Measurements from ENCODE around the gene FIBP. TPM values are rescaled to one million over a fixed set of nuclear protein-coding genes. Genes with fewer than 3 reads are reported as not detected.

The FIBP gene
- total and polyA plus RNA-seq, 2 of the 4 experiments (the other 2 are of a cell fraction): 141 to 182 TPM

DNA sequence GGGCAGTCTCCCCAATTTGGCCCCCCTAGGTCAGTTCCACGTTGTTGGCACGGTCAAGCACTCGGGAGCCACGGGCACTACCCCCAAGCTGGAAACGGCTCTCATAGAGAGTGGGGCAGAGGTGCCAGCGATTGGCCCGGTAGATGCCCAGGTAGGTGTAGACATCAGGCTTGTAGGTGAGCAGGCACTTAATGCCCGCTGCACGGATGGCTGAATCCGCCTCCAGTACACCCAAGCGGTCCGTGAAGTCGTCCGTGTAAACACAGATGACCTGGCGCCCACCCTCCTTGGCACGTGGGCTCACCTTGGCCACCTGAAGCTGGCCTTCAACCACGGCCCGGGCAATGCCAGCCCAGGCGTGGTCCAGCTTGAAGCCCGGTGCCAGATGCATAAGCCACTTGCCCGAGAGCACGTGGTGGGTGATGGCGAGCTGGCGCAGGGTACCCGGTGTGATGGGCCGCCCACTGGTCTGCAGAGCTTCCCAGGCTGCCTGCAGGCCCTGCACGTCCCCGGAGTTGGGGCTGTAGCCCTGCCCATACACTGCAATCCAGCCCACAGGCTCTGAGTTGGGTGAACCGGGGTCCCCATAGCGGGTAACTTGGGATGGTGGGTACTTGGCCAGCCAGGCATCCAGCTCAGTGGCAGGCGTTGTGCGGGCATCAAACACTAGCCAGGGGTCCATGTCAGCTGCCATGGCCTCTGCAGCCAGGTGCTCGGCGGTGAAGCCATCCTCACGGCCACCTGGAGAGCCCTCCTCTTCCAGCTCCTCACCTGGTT is 29.4 kb upstream of the FIBP start:
- peak overlapping the region; percentile 64 to 97 for H4K8ac ChIP-seq (ENCODE audit: low read depth in 2 of 2, low read length in 2 of 2)
- peak overlapping the region; percentile 100 for H2BK120ac ChIP-seq (ENCODE audit: low read depth, low read length)
- H2BK5ac ChIP-seq (ENCODE audit: low read depth, low read length, poor library complexity, severe bottlenecking): peak overlapping the region; percentile 96
- peaks cover 28% of the 10 kb centered on the region for H3K36me3 ChIP-seq (ENCODE audit: control insufficient read depth, insufficient read depth, low read length)
- peaks cover 35% of the 10 kb centered on the region for H3K9me1 ChIP-seq (ENCODE audit: insufficient read depth, low read length)
- 0 out of 2 replicates have a peak, but pooled peaks have one; percentile 5 for TF ChIP-seq MAZ (IDR thresholded peaks at IDR 0.05; ENCODE audit: borderline replicate concordance, low read depth, low read length)
- TF ChIP-seq, protein P1, sequence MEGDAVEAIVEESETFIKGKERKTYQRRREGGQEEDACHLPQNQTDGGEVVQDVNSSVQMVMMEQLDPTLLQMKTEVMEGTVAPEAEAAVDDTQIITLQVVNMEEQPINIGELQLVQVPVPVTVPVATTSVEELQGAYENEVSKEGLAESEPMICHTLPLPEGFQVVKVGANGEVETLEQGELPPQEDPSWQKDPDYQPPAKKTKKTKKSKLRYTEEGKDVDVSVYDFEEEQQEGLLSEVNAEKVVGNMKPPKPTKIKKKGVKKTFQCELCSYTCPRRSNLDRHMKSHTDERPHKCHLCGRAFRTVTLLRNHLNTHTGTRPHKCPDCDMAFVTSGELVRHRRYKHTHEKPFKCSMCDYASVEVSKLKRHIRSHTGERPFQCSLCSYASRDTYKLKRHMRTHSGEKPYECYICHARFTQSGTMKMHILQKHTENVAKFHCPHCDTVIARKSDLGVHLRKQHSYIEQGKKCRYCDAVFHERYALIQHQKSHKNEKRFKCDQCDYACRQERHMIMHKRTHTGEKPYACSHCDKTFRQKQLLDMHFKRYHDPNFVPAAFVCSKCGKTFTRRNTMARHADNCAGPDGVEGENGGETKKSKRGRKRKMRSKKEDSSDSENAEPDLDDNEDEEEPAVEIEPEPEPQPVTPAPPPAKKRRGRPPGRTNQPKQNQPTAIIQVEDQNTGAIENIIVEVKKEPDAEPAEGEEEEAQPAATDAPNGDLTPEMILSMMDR (conservative IDR thresholded peaks at IDR 0.05; ENCODE audit: low read depth, low read length): no peak
- no peak for TF ChIP-seq RFX5 (IDR thresholded peaks at IDR 0.05; ENCODE audit: low read depth, low read length)
- CTCF ChIA-PET: interaction anchor here (1.1 kb wide), 1 partner anchor 28 kb away, joined by 3 read pairs; no protein-coding TSS in a partner anchor
- peak overlapping the region; percentile 79 for H2BK20ac ChIP-seq (ENCODE audit: low read depth, low read length)
- ATAC-seq (ENCODE audit: low read depth) (no peak), DNase-seq (no peak)
- H3K23ac ChIP-seq (ENCODE audit: low read depth, low read length): peak overlapping the region; percentile 97
- H3K27me3 ChIP-seq (ENCODE audit: control insufficient read depth, insufficient read depth, low read length): no peaks in the 10 kb centered on the region
- no TSS peak for BruUV-seq (replicated peaks)
- H3K27ac ChIP-seq (ENCODE audit: insufficient read depth, low read length): peak overlapping the region; percentile 82
- H3K9me3 ChIP-seq (ENCODE audit: control insufficient read depth, insufficient read depth, low read length): no peaks in the 10 kb centered on the region
- H2AK5ac ChIP-seq (ENCODE audit: low read depth, low read length): peak overlapping the region; percentile 99
- peak overlapping the region; percentile 56 for H2BK15ac ChIP-seq (ENCODE audit: low read depth, low read length)
- H3K56ac ChIP-seq (ENCODE audit: extremely low read depth, insufficient read depth, low read length): peak overlapping the region; percentile 93; the same call in 1 of the 2 replicates
- peak overlapping the region; percentile 98 for H3K4ac ChIP-seq (ENCODE audit: low read depth, low read length)
- in situ Hi-C loops (cut with MboI; ENCODE audit: low sequenced_read_pairs): no loop called here
- peak overlapping the region; percentile 99 for H4K5ac ChIP-seq (ENCODE audit: low read depth, low read length)
- H3K79me1 ChIP-seq (ENCODE audit: low read depth in 1 of 2, low read length in 2 of 2): peaks cover 19 to 66% of the 10 kb centered on the region in 2 experiments
- peak overlapping the region; percentile 100 for H2AK9ac ChIP-seq (replicated peaks; ENCODE audit: low read depth, low read length, poor library complexity)
- peak overlapping the region; percentile 96 for H3K4me2 ChIP-seq (ENCODE audit: low read depth, low read length)
- H4K20me1 ChIP-seq (ENCODE audit: insufficient read depth, low read length): peaks cover 11% of the 10 kb centered on the region
- H3K4me1 ChIP-seq (ENCODE audit: control insufficient read depth, insufficient read depth, low read length): peaks cover 50% of the 10 kb centered on the region
- peak overlapping the region; percentile 100 for H3K9ac ChIP-seq (ENCODE audit: low read depth, low read length)
- peak overlapping the region; percentile 99 for H3K18ac ChIP-seq (ENCODE audit: low read depth, low read length)
- intact Hi-C loops (cut with micrococcal nuclease): loop anchor here (5.0 kb wide), 1 partner anchor 45 kb away; the partner anchor contains the start of gene SART1
- POLR2A ChIA-PET (ENCODE audit: unreplicated experiment): interaction anchor here (0.7 to 1.4 kb wide), 2 partner anchors 11 to 27 kb away, joined by 3 to 7 read pairs; partner anchors contain the start of gene CCDC85B
- H3K4me3 ChIP-seq (ENCODE audit: insufficient read depth, low read depth, low read length): peak overlapping the region; percentile 100
- dilution Hi-C loops (cut with HindIII; ENCODE audit: low sequenced_read_pairs, unreplicated experiment): no loop called here
- H4K91ac ChIP-seq (ENCODE audit: insufficient read depth, low read depth, low read length): peak overlapping the region; percentile 97
- H3K14ac ChIP-seq (replicated peaks; ENCODE audit: low read depth, low read length): peak overlapping the region; percentile 95
- 92% methylated on average over 16 of the region's 35 CpGs; no CpG with 5 or more reads in 1 of the 2 experiments for WGBS, 2 experiments (ENCODE audit: extremely low coverage in 2 of 2, insufficient read length in 1 of 2)
- peak overlapping the region; percentile 16 for H2AFZ ChIP-seq (replicated peaks; ENCODE audit: low read length, poor library complexity)
